GM18498 (cell line): ENCODE measurements around the gene SHROOM3.

Source experiments
- ATAC-seq: cut with Tn5 transposase; IDR thresholded peaks from one replicate; pipeline ENCODE4 v1.9.1; 2021; ENCODE audit warnings: mild to moderate bottlenecking, moderate library complexity; ENCODE audit not compliant: unreplicated experiment

SHROOM3 gene

DNA sequence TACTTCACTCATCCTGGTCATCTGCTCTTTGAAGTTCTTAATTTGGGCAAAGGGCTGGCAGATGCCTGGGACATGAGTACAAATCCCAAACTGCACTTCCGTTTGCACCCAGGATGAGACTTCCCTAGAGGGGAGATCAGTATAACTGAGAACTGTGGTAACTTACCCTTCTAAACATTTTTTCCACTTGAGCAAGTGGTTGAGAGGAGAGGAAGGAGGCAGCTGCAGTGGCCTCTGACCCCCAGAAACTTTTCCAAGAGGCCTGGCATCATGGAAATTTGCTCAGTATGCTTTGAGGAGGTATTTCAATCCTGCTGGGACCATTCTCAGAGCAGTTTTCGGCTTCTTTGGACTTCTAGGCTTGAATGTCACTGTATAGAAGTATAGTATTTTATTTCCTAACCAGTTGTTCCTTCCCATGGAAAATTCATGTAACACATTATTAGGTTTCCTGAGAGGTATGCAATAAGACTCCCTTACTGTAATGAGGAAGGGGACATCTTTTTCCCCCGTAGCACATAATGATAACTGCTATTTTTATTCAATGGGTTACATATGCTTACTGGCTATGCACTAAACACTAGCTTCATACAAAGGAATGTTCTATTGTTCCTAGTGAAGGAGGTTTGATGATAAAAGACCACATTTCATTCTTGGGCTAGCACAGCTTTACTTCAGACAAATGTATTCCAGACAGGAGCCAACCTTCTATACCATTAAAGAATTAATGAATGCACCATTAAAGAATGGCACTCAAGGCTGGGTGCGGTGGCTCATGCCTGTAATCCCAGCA is 129.3 kb downstream of the SHROOM3 start:
- no peak for ATAC-seq

DNA sequence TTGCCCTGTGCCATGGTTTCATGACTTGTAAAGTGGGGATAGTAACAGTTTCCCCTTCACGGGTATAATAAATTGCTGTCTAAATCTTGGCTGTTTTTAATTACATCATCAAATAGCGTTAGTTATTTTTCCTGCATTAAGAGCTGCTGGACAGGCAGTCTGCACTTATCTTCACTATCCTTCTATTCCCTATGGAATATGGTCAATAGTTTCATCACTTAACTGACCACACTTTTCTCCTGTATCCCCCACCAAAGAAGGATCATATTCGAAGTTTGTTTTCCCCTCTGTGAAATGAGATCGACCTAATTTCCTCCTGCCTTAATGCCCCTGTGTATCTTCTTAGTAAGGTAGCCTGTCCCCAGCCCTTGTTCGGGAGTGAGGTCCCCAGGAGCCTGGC is 133.2 kb downstream of the SHROOM3 start:
- ATAC-seq, result no peak

DNA sequence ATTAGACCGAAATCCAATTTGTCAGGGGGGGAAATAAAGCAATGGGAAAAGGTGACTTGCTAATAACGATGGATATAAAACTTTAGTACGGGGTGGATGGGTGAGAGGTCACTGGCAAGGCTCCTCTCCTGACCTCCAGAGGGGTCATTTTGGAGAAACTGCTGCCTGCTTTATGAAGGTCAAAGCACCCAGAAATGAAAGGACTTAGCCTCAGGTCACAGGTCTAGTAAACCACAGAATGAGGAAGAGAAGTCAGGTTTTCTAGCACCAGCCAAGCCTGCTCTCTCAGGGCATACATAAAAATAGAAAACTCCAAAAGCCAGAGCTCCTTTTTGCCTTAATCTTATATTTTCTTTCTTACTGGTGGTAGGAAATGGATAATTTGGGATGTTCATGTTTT is 134.2 kb downstream of the SHROOM3 start:
- peak; percentile 50 for ATAC-seq

DNA sequence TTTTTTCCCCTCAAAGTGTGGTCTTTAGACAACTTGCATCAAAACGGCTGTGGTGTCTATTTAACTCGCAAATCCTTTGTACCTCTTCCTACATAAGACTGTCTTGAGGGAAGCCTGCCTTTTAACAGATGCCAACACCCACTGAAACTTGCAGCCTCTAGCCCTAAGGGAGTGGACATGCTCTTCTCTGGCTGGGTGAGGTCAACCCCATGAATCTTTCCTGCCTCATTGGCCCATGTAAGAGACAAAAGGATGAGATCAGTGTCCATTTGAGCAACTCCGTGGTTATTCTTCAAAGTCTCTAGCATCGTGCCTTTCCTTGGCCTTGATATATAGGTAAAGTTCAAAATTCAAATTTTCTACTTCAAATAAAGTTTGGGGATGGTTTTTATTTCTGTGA is 134.7 kb downstream of the SHROOM3 start:
- no peak for ATAC-seq

DNA sequence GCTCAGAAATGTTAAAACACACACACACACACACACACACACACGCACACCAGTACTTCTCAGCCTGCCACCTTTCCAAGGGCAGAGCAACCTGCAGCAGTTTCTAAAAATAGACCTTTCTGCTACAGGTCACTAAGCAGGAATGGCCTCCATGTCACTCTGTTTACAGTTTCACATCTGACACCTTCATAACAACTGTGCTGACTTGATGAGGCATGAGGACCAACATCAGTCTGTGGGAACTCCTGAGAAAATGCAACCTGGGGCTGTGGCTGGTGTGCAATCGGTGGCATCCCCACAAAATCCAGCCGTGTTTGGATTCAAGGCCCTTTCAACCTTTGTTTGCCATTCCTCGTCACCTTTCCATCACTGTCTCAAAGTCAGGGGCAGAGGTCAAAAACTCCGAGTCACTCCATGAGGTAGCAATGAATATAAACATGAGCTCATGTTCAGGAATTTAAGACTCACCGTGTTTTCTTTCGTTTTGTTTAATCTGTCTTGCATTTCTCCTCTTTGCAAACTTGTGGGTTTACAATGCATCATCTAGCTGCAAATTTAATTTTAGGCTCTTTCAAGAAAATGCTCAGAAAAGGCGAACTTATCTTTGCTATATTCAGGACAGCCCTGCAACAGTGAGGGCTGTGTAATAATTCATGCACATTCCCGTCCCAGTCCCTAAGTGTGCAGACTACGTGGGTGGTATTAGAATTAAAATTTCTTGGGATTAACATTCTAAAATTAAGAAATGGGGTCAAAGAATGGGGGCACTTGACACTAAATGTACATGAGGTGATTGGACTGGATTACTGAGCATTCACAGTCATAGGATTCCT is 135.3 kb downstream of the SHROOM3 start:
- no peak for ATAC-seq

DNA sequence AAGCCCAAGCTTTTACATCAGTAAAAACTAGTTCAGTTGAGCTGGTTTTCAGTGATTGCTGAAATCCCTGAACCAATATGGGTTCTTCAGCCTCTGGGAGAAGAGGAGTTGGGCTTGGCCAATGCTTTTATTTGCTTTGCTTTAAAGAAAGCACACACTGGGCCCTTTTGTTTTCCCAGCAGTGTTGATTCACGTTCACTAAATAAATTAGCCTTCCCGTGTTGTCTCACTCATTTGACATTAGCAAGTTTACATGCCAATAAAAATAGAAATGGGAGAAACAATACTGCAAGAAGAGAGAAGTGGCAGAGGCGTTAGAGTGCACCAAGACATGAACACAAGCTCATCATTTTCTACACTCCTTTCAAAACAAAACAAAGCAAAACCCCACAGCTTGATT is 136.2 kb downstream of the SHROOM3 start:
- ATAC-seq, result no peak

DNA sequence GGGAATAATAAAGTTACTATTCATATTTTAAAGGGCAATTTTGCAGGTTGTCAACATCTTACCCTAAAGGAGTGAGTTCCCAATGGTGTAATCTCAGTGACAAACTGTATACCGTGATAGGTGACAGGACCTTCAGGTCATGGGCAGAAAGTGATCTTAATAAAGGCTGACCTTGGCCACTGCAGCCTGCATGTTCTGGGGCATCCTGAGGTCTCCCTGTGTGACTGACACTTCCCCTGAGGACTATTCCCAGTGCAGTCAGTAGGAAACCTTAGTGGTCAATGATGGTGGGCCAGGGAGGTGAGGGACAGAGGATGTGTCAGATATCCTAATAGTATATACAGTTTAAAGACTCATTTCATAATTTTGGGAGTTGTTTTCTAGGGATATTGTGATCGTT is 137.2 kb downstream of the SHROOM3 start:
- no peak for ATAC-seq

DNA sequence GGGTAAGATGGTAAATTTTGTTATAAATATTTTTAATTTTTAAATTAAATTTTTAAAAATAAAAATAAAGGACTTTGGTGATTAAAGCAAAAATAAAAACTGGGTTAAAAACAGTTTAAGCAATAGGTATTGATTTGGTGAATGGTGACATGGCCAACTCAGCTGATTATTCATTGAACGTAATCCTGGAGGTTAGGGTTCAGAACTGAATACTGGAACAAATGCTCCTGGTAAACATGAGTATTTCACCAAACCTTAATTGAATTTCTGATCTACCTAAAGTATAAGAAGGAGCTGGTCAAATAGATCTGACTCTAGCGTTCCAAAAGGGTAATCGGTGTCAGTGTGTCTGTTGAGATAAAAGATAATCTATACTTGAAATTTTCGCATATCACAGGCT is 141.8 kb downstream of the SHROOM3 start:
- no peak for ATAC-seq

DNA sequence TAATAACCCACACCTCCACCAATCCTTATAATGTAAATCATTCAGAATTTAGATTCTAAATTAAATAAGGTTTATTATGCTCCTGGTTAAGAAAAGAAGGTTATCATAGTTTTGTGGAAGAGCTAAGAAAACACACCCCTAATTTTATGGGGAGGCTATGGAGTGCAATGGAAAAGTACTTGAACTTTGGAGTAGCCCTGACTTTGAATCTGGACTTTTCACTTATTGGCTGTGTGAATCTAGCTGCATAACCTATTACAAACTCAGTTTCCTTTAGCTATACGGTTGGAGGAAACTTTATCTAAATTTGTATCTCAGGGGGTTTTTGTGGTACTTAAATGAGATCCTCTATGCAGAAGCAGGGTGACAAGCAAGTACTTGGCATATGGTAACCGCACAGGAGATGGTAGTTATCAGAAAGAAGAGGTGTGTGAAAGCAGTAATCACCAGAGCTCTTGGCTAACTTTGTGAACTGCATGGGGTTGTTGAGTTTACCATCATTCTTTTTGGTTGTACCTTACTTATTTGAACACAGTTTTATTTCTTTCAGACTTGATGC is 143.1 kb downstream of the SHROOM3 start:
- ATAC-seq, result no peak

DNA sequence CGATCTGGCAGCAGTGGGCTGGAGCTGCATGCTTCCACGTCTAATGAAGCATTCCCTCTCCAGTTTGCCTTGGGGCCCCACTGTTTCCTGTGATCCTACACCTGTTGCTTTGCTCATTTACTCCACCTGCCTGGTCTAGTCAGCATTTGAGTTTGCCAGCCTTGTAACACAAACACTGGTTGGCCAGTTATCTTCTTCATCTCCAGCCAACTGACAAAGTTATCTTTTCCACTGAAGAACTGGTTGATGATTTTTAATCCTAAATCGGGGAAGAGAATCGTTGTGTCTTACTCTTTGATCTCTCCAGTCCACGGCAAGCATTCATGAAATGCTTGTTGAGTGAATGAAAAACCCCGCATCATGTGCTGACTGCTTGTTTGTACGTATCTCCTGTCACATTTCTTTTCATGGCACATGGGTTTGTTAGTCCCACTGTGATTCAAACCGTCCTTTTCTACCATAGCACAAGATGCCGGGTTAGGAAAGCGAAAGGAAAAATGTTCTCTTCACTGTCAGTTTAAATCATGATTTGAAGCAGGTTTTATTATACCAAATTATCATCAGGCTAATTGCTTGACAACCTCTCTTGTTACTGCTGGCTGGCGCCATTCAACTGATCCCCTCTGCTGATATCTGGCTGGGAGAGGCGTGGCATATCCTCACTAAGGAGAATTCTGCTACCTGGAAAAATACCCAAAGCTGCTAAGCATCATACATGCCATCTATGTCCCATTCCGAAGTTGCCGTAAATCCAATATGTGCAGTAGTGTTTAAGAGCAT is 144.8 kb downstream of the SHROOM3 start:
- no peak for ATAC-seq

DNA sequence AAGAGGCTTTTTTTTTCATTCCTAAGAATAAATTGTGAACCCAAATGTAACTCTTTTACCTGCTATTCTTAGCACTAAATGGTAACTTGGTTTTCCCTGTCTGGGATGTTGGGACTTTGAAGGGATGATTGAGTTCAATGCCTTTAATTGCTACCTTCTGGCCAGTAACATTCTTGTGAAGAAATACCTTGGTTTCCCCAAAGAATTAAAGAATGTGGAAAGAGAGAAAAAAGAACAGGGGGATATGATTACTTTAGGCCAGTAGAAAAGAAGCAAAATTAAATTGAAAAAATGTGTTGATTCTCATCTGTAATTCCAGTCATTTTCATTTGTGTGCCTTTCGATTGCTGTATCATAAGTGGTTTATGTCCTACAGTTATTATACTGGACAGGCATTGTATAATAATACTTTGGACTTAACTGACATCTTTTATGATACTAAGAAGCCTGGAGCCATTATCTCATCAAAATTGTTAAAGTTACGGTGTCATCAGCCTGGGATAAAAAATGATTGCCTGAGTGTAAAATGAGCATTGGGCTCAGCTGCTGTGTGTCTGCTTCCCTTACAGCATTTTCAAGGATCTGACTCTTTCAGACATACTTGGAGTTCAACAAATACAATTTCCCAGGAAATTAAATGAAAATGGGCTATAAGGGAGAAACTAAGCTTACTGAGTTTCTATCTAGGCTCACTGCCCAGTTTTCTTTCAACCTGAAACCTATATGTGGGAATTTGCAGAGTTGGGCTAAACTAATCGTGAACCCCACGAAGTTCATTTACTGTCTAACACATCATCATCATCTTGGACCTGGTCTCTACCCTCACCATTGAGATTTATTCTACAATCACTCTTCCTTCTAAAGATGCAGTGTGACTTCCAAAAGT is 146.3 kb downstream of the SHROOM3 start:
- ATAC-seq, result no peak

DNA sequence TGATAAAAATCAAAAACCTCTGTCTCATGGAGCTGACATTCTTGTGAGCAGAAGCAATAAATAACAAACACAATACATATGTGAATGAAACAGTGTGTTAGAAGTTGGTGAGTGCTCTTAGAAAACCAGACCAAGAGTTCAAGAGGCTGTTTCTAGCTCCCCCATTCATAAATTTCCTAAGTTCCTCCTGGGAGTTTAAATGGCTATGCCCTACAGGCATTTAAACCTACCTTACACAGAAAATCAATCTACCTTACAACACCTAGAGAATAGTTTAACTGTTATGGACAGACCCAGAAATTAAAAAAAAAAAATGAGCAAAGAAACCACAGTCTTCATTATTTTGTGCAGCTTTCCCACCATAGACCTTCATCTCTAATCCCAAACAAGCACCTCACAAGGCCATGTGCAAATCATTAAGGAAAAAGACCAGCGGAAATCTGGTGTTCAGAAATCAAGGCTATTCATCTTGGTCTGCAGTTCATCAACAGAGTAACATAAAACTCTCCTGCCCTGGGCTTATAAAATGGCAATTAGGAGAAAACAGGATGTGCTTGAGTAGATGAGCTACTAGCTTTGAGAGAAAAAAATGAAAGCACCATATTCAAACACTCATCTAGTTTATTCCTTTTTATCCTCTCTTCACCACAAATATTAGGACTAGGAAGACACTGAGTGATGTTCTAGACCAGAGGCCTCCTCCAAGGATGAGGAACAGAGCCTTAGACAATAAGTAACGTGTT is 147.2 kb downstream of the SHROOM3 start:
- no peak for ATAC-seq

DNA sequence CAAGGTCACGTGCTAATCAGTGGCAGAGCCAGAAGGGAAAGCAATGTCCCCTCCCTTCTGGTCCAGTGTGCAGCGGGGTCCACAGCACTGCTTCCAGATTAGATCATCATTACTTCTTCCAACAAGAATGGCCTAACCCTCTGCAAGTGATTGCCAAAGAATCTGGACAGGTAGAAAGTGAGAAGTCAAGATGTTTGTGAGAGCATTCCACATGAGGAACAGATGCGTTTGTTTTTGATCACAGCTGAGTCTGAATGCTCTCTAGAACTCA is 147.7 kb downstream of the SHROOM3 start:
- ATAC-seq, result no peak

DNA sequence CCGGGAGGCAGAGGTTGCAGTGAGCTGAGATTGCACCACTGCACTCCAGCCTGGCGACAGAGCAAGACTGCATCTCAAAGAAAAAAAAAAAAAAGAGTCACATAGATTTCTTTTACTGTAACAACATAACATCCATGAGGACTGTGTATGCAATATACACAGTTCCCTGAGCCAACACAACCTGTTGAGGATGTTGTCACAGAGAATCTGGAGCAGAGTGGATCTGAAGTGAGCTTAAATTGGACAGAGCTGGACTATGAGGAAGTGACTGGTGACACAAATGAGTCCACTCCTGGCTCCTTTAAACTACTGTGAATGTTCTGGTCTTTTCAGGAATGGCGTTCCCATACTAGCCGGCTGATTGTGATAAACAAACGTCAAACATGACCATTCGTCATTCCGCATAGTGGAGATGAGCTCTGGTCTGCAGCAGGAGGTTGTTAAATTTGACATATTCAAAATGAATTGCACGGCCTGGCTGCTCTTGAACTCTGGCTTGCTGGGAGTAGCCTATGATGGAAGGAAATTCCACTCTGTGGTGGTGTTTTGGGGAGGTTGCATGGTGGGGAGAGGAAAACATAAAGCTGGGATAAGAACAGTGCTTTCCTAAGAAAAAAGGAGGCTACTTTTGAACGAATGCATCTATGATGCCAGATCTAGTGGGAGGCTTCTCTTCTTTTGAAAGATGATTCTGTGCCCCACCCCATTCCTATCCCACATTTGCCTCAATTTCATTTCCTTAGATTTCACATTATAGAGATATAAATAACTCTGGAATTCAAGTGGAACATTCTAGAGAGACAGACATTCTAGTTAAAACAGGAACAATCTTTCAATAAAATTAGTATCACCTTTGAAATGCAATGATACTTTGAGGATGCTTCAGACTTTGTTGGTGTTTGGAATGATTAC is 149.5 kb downstream of the SHROOM3 start:
- ATAC-seq, result no peak

DNA sequence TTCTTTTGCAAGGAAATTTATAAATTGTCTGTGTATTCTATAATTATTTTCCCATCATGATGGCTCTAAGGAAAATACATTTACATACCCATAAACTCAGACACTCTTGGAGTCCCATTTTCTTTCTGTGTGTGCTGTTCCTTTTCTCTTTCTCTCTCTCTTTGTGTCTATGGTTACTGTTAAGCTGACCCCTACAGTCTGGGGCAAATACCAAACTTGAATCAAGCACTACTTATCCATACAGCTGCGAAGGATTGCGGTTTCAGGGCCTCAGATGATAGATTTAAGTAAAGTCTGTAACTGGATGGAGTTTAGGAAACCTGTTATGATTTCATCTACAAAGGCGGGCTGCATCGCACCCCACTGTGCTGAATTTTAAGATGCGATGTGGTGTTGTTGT is 150.2 kb downstream of the SHROOM3 start:
- ATAC-seq, result no peak

DNA sequence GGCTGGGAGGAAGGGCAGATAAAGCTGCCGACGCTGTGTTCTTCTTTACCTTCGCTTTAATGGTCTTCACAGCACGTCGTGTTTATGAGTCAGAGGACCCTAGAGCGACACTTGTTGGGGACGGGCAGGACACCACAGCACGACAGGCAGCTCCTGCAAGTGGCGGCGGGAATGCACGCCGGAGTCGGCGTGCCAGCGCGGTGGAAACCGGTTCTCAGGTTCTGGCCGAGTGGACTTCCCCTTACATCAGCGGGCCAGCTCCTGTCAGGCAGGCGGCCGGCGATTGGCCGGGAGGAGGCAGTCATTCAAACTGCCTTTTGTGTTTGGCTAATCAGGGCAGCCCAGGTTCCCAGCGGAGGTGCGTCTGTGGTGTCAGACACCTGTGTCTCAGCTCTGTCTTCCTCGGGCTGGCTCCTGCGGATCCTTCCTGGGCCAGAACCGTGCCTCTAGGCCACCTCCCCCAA is 150.9 kb downstream of the SHROOM3 start:
- ATAC-seq, result peak; percentile 97

DNA sequence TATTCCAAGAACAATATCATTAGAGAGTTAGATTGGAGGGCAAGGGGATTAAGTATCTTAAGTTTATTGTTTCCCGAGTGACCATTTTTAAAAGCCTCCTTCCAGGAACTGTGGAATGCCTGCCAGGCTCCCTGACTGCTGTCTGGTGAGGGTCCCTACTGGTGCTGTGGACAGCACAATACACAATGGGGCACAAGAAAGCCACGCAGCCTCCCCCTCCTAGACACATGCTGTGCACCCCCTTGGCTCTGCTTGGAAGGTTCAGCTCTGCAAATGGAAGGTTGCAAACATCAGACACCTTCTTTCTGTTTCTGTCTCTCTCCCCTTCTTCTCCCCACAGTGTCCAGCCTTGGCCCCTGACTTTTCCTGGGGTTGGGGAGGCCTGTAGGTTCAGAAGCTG is 153.2 kb downstream of the SHROOM3 start:
- no peak for ATAC-seq

DNA sequence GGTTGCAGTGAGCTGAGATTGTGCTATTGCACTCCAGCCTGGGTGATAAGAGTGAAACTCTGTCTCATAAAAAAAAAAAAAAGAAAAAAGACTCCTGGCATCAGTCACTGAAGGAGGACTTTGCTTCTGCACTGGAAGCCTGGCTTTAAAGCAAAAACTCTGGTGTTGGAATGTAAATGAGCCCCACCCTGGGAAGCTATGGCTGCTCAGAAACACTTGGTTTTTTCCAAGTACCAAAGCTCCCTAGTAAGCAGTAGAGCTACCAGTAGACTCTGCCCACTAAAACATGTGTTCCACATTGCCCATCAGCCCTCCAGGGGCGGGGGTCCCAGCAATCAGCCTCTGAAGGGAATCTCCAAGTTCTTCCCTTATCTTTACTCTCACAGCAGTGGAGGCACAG is 154.4 kb downstream of the SHROOM3 start:
- ATAC-seq, result no peak
